Ishikawa (cell line): ENCODE measurements around the gene MAP3K7.

ENCODE experiments used
- CEBPB ChIP-seq: IDR thresholded peaks from 2 replicates; pipeline ENCODE4 v1.6.1; 2012
- EP300 ChIP-seq: IDR thresholded peaks from 2 replicates; pipeline ENCODE4 v1.6.1; 2012; ENCODE audit warnings: borderline replicate concordance
- FOXM1 ChIP-seq: IDR thresholded peaks from 2 replicates; pipeline ENCODE4 v1.6.1; 2012; ENCODE audit warnings: low read depth, borderline replicate concordance
- MAX ChIP-seq: IDR thresholded peaks from 2 replicates; pipeline ENCODE4 v1.6.1; 2012
- RAD21 ChIP-seq: IDR thresholded peaks from 2 replicates; pipeline ENCODE4 v1.6.1; 2012; ENCODE audit warnings: low read depth
- REST ChIP-seq: IDR thresholded peaks from 2 replicates; pipeline ENCODE4 v1.6.1; 2012; ENCODE audit warnings: low read depth, mild to moderate bottlenecking
- TAF1 ChIP-seq: IDR thresholded peaks from 2 replicates; pipeline ENCODE4 v1.6.1; 2012; ENCODE audit warnings: low read depth, mild to moderate bottlenecking

GRCh38 chr6:90484903-90485302, 102.0 kb downstream of the MAP3K7 start:
- TF ChIP-seq REST: no peak
- no peak for TF ChIP-seq TAF1
- no peak for TF ChIP-seq CEBPB
- TF ChIP-seq RAD21: no peak
- TF ChIP-seq FOXM1: no peak
- no peak for TF ChIP-seq EP300
- TF ChIP-seq MAX: no peak
